Right ventricle myocardium inferior (tissue), 1 donor: ENCODE results near the gene P4HA2. TPM values are rescaled to one million over a fixed set of nuclear protein-coding genes. Genes with fewer than 3 reads are reported as not detected.
A peak's percentile ranks its signal among the peaks of the same experiment; 100 is the strongest.

Experiments
- ATAC-seq: fragments of 200-7000 bp; cut with Tn5 transposase; one replicate; pipeline ENCODE4 v1.9.1; 2020; ENCODE audit warnings: mild to moderate bottlenecking, moderate library complexity
- DNase-seq: peaks from one replicate; pipeline ENCODE4 v3.0.0; 2021; ENCODE audit errors: missing footprints
- intact Hi-C: fragments of 100-400 bp; cut with DNase I; formaldehyde crosslinking; loops from one replicate; pipeline ENCODE4 v1.11.0; 2022
- total RNA-seq: library from RNA; stranded (reverse); fragmentation: NEBNext Ultra II Directional; extraction: Animal tissue kit (Norgen Biotek cat#: 25700); gene quantifications from one replicate; pipeline ENCODE4 v1.2.1, GENCODE V29; 2021
- donor health status: DM: no; HTN: yes; CAD: no; lungs with severe emphysema.

The P4HA2 gene
- total RNA-seq, 1 donor from 2014 or later = 88.7 TPM

DNA sequence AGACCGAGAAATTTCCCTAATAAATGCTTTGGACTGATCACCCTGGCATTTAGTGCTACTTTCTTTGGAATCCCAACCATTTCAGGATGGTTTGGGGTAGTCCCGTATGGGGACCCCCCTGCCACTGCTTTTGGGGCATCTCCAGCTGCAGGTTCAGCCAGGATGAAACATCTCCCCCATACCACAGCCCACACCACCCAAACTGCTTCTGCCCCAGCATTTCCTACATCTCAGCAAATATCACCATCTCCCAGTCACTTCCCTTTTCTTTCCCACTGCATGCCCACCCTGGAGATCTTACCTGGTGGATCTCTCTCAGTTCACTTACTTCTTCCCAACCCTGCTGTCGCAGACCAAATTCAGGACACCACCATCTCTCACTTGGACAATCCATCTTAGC lies 4.8 kb upstream of the P4HA2 start:
- intact Hi-C loops = loop anchor here (10.0 kb wide), 1 partner anchor 62 kb away; the partner anchor contains the start of gene SLC22A4
- ATAC-seq (no peak), DNase-seq (no peak)

- intact Hi-C loops = loop anchor here (10.0 kb wide), 1 partner anchor 64 kb away; the partner anchor contains the start of gene SLC22A4
- DNase-seq (no peak), ATAC-seq (no peak)
These were observed 3.2 kb upstream of the P4HA2 start for GRCh38 chr5:132230871-132231270.

- no peak for ATAC-seq
- intact Hi-C loops = loop anchor here (5.0 kb wide), 1 partner anchor 37 kb away; no protein-coding TSS in a partner anchor
- DNase-seq = no peak
These were observed 1.6 kb upstream of the P4HA2 start for GRCh38 chr5:132229236-132229635.

DNA sequence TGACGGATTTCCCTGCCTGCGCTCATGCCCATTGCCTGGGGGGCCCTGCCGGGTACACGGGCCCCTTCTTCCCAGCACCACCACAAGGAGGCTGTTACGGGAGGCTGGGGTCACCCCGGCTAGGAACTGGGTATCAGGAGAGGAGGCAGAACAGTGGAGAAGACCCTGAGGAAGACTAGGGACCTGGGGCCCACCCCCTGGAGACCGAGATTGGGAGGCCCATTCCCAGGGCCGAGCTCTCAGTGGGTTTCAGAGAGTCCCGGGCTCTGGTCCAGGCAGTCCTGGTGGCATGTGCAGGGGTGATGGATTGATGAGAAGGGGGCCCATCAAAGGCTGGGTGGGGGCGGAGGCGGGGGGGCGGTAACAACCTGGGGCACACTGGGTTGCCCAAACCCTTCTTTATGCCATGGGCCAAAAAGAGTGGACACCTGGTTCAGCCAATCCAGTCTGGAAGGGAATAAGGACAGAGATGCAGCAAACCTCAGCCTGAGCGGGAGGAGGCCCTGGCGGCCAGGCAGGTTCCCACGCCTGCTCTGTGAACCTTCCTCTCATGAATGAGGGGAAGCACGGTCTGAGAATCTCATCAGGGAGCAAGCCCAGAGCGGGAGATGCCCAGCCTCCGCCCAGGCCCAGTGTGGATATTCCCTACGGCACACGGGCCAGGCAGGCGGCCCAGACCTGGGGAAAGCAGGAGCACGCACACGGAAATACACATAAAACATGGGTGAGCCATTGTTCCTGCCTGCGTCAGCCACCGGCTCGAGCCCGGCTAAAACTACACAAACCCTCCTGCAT lies 785 bp upstream of the P4HA2 start:
- ATAC-seq (no peak), DNase-seq (peak; percentile 55)
- intact Hi-C loops = loop anchor here (5.0 kb wide), 1 partner anchor 36 kb away; no protein-coding TSS in a partner anchor

GRCh38 chr5:132227235-132227484 lies 493 bp downstream of the P4HA2 start:
- ATAC-seq (no peak), DNase-seq (no peak)
- intact Hi-C loops = loop anchor here (5.0 kb wide), 1 partner anchor 35 kb away; no protein-coding TSS in a partner anchor

DNA sequence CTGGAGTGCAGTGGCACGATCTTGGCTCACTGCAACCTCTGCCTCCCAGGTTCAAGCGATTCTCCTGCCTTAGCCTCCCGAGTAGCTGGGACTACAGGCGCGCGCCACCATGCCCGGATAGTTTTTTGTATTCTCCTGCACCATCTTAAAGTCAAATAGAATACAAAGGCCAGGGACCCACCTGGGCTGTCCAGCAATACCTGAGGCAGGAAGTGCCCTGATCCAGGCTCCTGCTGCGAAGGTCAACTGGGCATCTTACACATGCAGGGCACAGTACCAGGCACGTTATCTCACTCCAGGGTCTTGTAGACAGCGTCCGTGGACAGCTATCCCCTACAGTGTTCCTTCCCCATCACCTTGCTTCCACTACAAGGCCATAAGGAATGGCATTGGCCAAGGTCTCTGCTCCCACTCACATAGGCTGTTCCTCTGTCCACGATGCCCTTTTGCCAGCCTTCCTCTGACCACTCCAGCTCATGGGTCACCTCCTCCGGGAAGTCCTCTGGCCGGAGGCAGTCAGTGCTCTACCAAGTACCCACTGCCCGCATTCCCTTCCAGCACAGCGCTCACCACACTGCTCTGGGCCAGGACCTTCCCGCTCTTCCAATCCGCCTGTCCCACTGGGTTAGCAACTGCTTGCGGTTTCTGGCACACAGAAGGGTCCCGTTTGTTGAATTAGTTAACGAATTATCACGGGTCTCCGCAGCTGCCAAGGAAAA lies 978 bp downstream of the P4HA2 start:
- ATAC-seq = peak; percentile 19
- intact Hi-C loops = loop anchor here (5.0 kb wide), 1 partner anchor 34 kb away; no protein-coding TSS in a partner anchor
- no peak for DNase-seq

DNA sequence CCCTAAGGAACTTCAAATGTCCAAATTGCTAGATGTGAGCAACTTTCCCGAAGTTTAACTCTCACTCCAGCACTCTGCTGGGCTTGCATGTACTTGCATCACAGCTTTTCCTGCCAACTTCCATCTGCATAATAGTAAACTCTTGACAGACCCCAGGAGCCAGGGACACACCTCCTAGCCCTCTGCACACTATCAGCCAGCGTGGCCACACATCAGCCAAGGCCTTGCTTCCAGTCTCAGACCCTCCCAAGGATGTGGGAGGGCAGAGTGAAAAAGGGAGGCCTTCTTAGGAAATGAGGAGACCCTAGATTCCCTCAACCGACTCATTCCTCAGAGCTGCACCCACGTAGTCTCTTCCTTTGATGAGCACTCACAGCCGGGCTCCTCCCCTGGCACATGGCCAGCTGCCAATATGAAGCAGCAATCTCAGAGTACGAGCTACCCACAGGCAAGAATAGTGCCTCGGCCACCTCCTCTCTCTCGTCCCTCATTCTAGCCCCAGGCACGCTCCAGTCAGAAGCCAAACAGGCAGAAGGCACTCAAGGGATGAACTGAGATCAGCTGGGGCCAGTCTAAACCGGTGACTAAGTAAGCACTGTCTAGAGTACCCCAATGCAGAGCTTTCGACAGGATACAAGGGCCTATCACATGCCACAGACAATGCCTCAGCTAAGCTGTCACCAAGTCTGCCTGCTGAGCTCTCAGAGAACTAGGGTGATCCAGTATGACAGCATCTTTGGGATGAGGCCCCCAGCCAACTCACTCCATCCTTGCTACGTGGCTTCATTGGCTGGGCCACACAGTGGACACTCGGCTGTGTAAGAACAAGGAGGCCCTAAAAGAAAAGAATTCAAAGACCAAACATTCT lies 2.3 kb downstream of the P4HA2 start:
- intact Hi-C loops = loop anchor here (5.0 kb wide), 1 partner anchor 33 kb away; no protein-coding TSS in a partner anchor
- DNase-seq = peak; percentile 79
- peak; percentile 27 for ATAC-seq

DNA sequence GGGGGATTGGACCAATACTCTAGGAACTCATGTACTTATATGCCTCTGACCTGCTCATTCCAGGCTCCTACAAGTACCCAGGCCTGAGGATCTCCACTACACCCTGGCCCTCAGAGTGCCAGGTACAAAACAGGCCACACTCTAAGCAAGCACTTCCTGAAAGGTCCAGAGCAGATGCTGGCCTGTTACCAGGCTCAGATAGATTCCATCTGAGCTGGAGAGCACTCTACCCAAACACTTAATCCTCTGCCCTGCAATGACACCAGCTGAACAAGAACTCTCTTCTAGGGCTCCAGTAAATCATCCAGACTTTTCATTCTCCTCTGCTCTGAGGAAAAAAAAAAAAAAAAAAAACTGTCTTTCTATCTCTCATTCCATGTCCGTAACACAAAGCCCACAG lies 2.9 kb downstream of the P4HA2 start:
- DNase-seq = no peak
- intact Hi-C loops = loop anchor here (5.0 kb wide), 1 partner anchor 32 kb away; no protein-coding TSS in a partner anchor
- ATAC-seq = no peak

GRCh38 chr5:132223861-132224260 lies 3.8 kb downstream of the P4HA2 start:
- intact Hi-C loops = no loop called here
- ATAC-seq (no peak), DNase-seq (no peak)

DNA sequence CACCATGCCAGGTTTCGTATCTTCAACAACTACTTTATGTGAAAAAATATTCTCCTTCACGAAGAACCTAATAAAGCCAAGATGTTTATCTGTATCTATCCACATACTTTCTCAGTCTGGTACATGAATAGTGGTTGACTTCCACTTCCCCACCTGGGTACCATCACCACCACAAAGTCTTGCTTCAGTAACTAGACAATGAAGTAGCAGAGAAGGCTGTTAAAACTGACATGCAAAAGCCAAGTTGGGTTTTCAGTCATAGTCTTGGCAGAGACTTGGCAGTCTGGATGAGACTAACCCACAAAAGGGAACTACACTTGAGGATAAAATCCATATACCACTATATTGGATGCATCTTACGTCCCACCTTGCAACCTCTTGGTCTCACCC lies 5.0 kb downstream of the P4HA2 start:
- no peak for ATAC-seq
- no peak for DNase-seq
- intact Hi-C loops = no loop called here

DNA sequence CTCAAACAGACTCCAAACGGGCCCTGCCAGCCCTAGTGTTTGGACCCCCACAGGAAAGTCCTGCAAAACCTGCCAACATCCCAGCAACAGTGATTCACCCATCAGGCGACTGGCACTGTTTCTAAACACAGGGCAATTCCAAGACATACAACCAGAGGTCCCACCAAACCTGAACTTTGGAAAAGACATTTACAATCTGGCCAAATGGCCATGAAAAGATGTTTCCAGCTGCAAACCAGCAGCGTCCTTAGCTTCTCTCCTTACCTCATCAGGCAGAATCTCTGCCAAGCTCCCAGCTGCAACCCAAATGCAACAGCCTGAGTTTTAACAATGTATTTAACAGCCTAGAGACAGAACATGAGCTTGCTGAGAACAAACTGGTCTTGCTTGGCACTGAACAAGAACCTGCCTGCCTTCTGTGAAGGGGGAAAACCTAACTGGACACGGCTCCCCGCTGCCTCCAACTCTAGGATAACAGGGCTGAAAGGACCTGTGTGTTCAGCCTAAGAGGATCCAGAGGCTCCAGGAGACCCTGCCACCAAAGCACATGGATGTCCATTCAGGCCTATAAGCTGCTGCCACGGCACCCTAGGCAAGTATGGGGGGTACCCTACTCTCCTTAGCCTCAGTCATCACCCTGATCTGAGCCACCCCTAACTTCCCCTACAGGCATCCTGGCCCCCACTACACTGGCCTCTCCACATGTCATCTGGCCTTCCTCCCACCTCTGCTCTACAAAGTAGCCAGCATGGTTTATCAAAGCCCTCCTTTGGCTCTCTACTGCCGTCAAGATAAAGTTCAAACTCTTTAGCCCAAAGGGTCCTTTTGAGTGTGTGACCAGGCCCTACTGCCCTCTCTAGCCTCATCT lies 5.6 kb downstream of the P4HA2 start:
- intact Hi-C loops = no loop called here
- DNase-seq (no peak), ATAC-seq (peak; percentile 59)

DNA sequence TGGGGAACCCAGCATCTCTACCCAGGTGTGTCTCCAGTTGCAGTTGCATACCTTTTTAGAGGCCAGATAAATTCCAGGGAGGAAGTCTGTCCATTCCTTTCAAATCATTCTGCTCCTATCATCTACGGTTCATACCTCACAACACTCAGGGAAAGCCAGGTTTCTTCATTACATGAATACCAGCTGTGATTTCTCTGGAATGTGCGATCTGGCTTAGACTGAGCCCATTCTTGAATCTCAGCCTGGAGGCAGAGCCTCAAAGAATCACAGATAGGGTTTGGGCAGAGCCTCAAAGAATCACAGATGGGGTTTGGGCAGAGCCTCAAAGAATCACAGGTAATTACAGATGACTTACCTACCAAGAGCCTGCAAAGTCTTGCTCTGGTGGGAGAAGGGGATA lies 7.2 kb downstream of the P4HA2 start:
- no peak for ATAC-seq
- no peak for DNase-seq

GRCh38 chr5:132219981-132220380 lies 7.7 kb downstream of the P4HA2 start:
- ATAC-seq = no peak
- intact Hi-C loops = loop anchor here (10.0 kb wide), 1 partner anchor 135 kb away; no protein-coding TSS in a partner anchor
- no peak for DNase-seq

More for the DNA sequence above, 7.2 kb downstream of the P4HA2 start:
- intact Hi-C loops = no loop called here

- DNase-seq (peak; percentile 14), ATAC-seq (no peak)
- intact Hi-C loops = loop anchor here (10.0 kb wide), 1 partner anchor 135 kb away; no protein-coding TSS in a partner anchor
These were observed 8.2 kb downstream of the P4HA2 start for GRCh38 chr5:132219289-132219970.

DNA sequence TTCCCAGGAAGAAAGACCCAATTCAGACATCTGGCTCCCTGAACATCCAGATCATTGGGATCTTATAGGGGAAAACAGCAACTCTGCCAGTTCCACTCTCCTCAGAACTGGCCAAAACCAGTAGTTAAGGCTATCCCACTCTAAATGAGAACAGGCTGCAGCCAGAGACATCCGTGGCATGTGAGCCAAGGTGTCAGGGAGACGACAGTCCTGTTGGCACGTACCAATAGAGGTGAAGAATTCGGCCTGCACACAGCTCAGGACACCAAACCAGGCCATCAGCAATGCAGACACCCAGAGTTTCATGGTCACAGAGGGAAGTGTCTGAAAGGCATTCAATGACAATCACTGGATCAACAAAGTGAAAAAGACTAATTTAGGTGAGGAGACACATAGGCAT lies 9.3 kb downstream of the P4HA2 start:
- ATAC-seq (no peak), DNase-seq (peak; percentile 21)
- intact Hi-C loops = loop anchor here (10.0 kb wide), 1 partner anchor 136 kb away; no protein-coding TSS in a partner anchor

DNA sequence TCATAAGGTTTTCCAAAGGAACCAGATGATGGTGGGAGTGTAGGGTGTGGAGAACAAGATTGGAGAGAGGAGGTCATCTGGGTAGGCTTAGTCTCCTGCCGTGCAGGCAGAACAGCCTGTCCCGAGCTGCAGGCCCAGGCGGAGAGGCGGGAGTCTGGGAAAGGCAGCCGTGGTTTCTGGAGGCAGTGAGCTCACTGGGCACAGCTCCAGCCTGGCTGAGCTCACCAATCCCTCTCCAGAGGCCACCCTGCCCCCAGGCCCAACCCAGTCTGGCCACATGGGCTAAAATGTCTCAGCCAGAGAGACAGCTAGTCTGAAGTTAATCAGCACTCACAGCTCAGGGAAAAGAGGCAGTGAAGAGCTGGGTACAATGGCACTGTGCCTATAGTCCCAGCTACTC lies 12.3 kb downstream of the P4HA2 start:
- ATAC-seq = peak; percentile 93
- DNase-seq = peak; percentile 95
- intact Hi-C loops = loop anchor here (10.0 kb wide), 1 partner anchor 139 kb away; no protein-coding TSS in a partner anchor

- ATAC-seq = no peak
- intact Hi-C loops = loop anchor here (10.0 kb wide), 1 partner anchor 140 kb away; no protein-coding TSS in a partner anchor
- DNase-seq = no peak
These were observed 13.2 kb downstream of the P4HA2 start for GRCh38 chr5:132214491-132214890.
